Measurements from ENCODE around the gene PCDHGA1. TPM values are rescaled to one million over a fixed set of nuclear protein-coding genes. Genes with fewer than 3 reads are reported as not detected.
A peak's percentile ranks its signal among the peaks of the same experiment; 100 is the strongest.
"Not testable (repeated sequence)": the region's sequence is repeated elsewhere in the genome, so short reads cannot be mapped to it uniquely, and the experiment has no call there.

Gene PCDHGA1
- 0.51 and 1.6 TPM in 2 replicates for total RNA-seq (2014; rRNA removed; shearing (Covaris generic))

DNA sequence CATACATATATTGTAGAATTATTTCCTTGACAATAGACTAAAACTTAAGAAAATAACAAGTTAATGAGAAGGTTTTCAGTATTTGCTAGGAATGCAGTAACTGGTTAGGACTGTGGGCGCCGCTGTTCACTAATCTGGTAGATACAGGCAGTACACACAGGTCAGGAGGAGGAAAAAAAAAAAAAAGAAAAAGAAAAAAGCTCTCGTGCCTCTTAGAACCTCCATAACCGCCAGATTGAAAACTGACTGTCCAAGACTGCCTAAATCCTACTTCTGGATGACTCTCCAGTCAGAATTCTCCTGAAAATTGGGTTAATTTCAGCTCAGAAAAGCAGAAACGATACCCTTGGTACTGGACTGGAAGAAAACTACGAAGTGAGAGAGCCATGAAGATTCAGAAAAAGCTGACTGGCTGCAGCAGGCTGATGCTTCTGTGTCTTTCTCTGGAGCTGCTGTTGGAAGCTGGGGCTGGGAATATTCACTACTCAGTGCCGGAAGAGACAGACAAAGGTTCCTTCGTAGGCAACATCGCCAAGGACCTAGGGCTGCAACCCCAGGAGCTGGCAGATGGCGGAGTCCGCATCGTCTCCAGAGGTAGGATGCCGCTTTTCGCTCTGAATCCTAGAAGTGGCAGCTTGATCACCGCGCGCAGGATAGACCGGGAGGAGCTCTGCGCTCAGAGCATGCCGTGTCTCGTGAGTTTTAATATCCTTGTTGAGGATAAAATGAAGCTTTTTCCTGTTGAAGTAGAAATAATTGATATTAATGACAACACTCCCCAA lies at the start of gene PCDHGA1:
TSS of gene PCDHGA1 (plus strand) at position 216 of the 782 bp plus-strand sequence.
- no peak for DNase-seq (ENCODE audit: low spot score)

DNA sequence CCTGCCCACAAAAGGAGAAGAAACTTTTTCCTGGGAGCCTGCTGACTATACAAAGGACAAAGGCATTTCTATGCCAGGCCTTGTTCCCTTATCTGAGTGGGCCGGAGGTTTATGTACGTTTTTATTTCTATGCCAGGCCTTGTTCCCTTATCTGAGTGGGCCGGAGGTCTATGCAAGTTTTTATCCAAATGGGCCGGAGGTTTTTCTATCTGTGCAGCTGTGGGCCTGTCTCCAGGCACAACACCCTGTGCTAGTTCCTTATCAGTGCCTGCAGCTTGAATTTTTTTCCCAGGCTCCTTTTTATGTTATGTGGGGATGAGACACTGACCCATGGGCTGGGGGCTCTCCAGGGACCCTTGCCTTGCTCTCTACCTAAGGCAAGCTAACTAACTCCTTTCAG lies 31.9 kb upstream of the PCDHGA1 start:
- DNase-seq (ENCODE audit: low spot score) = no peak

DNA sequence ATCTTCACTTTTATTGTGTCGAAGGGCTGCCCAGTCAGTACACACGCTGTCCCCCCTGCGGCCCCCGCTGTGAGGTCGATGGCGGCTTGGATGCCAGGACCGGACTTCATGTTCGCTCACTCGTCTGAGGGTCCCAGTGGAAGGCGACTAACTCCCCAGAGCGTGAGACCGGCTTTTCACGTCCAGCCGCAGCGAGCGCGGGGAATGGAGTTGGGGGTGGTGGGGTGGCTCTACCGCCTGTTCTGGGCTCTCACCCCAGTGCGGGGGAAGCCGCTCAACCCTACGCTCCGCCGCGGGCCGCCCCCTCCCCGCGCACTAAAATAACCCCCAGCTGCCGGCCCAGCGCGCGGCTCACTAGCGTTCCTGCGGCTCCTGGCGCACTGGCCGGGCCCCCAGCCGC lies 26.6 kb upstream of the PCDHGA1 start, which contains the start of gene SLC25A2:
TSS of gene SLC25A2 (minus strand) at position 294 of the 400 bp plus-strand sequence. CDS start at position 110, 184 bp downstream.
- no peak for DNase-seq (ENCODE audit: low spot score)

DNA sequence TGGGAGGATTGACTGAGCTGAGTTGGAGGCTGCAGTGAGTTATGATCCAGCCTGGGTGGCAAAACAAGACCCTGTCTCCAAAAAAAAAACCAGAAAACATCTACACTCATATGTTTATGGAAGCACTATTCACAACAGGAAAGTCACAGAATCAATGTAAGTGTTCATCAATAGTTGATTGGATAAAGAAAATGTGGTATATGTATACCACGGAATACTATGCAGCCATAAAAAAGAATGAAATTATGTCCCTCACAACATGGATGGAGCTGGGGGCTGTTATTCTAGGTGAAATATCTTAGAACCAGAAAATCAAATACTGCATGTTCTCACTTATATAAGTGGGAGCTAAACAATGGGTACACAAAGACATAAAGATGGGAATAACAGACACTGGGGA lies 23.7 kb upstream of the PCDHGA1 start:
- no peak for DNase-seq (ENCODE audit: low spot score)

DNA sequence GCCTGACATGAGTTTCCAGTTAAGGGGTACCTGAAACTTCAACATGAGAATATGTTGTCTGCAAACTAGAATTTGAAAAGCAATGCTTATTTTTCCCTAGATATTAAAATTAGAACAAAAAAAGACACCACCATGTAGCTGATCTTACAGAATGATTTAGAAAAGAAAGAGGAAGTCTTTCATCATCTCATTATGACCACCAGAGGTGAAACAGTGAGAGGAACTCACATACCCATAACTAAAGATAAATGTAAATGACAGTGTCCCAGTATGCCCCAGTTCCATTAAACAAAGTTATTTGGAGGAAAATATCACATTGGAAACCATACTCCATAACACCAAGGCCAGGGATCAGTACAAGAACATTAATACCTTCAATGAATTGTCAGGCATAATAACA lies 16.6 kb upstream of the PCDHGA1 start:
- no peak for DNase-seq (ENCODE audit: low spot score)

DNA sequence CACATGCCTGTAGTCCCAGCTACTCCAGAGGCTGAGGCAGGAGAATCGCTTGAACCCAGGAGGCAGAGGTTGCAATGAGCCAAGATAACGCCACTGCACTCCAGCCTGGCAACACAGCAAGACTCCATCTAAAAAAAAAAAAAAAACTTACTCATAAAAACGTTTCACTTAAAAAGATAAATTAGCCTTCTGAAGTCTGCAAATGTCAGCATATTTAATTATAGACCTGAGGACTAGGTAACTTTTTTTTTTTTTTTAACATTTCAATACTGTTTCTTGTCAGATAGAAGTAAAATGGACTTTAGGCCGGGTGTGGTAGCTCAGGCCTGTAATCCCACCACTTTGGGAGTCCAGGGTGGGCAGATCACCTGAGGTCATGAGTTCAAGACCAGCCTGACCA lies 13.4 kb upstream of the PCDHGA1 start:
- DNase-seq (ENCODE audit: low spot score) = not testable (repeated sequence)

DNA sequence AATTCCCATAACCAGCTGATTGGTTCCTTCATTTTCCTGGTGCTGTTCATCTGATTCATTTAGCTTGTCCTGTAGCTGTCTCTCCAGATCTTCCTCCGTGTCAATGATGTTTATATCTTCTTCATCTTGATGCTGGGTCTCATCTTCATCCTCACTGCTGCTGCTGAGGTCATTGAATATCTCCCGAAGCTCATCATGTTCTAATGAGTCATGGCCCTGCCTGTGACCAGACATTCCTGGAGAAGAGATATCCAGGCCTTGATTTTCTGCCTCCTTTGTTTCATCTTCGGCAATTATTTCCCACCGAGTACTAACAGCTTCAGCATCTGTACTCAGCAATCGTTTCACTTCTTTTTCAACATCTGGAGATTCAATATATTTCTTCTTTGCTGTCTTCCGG lies 11.1 kb upstream of the PCDHGA1 start:
- no peak for DNase-seq (ENCODE audit: low spot score)

DNA sequence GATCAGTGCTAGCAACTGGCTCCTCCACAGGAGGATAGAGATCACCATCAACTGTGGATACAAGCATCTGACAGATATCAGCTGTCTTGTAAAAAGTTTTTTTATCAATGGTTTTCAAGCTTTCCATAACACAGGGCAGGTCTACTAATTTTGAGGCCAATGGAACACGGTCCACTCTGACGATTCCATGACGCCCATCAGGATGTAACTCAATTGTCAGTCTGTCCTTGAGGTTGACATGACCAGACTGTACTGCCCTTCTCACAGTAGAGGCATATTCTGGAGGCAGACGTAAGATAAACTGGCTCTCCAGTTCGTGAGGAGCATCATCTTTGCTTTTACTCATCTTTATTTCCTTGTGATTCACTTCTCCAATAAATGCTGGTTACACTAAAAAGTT lies 10.6 kb upstream of the PCDHGA1 start:
- DNase-seq (ENCODE audit: low spot score) = no peak

DNA sequence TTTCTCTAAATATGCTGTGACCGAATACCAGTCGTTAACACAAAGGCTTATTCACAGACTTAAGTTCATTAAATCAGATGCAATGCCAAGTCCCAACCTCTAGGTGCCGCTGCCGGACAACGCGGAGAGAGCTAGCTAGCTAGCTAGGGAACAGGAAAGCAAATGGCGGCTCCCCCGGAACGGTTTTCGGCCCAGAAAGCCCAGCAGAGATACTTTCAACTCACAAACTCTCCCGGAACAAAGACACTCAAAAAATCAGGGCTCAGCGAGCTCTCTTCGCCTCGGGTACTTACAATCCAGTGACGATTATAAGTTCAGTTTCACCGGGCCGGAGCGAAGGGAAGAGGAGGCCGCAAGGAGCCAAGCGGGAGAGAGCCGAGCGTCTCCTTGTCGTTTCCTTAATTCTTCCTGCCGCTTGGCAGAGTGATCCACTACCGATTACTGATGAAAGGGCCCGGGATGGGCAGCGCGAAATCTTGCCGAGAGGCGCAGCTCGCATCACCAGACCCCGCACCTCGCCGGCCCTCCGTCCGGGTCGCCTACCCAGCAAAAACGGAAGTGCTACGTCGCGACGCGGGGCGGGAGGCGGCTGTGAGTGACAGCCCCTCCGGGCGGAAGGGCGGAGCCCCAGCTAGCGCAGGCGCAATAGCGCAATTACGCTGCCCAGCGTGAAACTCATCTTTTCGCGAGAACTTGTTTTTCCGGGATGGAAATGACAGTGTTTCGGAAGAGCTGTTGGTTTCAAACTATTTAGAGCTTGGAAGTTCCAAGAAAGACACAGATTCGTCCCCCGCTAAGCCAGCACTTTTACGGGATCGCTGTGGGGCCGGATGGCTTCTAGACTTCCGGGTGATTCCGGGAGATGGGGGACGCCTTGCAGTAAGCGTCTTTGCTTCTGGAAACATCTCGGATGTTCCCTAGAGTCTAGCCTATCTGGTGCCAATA lies 9.8 kb upstream of the PCDHGA1 start, which contains the start of gene TAF7:
TSS of gene TAF7 (minus strand) at position 560 of the 945 bp plus-strand sequence. CDS start 740 bp downstream, outside the sequence.
- peak; percentile 91 for DNase-seq (ENCODE audit: low spot score)

DNA sequence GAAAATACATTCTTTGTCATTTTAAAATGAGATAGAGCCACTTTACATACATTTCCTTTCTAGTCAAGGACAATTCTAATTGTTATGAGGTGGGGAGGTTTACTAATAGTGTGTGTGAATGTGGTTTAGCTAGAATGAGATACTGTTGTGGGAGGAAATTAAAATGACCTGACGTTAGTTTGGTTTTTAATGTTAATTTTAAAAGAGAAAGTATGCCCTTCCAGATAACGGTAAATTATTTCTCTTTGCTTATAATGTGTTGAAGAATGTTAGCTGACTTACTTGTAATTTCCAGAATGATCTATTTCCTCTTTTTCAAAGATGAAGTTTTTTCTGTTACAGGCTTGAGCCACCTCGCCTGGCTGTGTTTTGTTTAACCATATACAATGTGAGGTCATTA lies 8.1 kb upstream of the PCDHGA1 start:
- DNase-seq (ENCODE audit: low spot score) = no peak

DNA sequence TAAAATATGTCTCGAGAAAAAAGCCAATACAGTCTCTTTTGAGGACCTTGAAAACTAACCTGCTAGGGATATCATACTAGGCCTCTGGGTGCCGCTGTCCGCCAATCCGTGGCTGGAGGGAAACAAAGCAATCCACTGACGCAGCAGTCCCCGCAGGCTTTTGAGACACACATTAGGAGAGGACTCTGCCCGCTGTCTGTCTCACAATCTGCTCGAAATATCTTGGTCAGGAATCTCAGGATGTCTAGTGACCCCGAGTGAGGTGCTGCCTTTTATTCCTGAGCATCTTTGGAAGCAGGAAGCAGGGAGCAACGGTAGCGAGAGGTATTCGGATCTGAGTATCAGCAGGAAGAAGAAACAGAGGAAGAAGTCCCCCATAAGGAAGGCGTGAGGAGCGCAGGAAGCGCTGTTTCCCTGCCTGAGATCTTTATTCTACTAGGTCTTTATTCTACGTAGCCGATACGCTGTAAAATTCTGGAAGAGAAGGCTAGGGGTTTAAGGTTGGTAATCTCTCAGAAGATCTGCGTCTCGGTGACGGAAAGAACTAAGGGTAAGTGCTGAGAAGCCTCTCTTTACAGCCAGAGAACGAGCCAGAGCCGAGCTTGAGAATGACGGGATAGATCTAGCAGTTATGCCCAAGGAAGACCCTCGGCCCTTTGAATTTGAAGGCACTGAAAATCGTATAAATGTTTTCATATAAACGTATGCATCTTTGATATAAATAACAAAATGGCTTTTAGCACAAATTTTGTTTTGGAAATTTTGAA lies 4.0 kb upstream of the PCDHGA1 start:
- peak; percentile 62 for DNase-seq (ENCODE audit: low spot score)

DNA sequence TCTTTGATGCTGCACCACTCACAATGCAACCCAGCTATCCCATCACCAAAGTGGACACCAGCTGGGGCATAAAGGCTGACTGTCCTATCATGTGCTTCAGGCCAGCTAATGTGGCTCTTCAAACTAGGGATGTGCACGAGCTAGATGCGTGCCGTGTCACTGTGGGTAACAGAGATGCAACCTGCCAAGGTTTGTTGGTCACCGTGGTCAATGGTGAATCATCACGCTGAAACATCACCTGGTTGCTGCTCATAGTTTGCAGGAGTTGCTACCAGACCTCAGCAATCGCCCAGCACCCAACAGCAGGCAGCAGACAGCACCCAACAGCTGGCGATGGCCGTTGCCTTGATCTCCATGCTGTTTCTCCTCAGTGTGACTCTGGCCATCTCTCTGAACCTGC lies 2.1 kb upstream of the PCDHGA1 start:
- no peak for DNase-seq (ENCODE audit: low spot score)

DNA sequence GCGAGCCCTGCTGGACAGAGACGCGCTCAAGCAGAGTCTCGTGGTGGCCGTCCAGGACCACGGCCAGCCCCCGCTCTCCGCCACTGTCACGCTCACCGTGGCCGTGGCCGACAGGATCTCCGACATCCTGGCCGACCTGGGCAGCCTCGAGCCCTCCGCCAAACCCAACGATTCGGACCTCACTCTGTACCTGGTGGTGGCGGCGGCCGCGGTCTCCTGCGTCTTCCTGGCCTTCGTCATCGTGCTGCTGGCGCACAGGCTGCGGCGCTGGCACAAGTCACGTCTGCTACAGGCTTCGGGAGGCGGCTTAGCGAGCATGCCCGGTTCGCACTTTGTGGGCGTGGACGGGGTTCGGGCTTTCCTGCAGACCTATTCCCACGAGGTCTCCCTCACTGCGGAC lies 2.3 kb downstream of the PCDHGA1 start:
- DNase-seq (ENCODE audit: low spot score) = not testable (repeated sequence)

DNA sequence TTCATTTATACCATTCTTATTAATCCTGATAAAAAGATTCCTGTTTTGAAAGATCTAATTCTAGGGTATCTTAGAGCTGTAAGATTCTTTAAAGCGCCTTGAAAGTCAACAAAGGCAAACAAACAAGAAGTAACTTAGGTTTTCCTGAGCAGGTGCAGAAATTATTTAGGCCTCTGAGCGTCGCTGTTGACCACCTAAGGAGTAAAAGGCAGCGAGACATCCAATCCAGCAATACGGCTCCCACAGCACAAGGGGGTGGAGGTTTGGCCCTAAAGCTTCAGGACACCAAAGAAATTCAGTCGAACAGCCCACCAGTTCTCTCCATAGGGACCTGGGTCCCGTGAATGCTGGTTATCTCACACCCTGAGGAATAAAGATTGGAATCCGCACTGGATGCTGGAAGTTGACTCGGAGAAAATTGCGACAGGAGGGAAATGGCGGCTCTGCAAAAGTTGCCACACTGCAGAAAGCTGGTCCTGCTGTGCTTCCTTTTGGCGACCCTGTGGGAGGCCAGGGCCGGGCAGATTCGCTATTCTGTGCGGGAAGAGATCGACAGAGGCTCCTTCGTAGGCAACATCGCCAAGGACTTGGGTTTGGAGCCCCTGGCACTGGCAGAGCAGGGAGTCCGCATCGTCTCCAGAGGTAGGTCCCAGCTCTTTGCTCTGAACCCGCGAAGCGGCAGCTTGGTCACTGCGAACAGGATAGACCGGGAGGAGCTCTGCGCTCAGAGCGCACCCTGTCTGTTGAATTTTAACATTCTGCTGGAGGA lies 8.4 kb downstream of the PCDHGA1 start, which contains the start of gene PCDHGA2:
TSS of gene PCDHGA2 (plus strand) at position 223 of the 769 bp plus-strand sequence.
- peak; percentile 36 for DNase-seq (ENCODE audit: low spot score)

DNA sequence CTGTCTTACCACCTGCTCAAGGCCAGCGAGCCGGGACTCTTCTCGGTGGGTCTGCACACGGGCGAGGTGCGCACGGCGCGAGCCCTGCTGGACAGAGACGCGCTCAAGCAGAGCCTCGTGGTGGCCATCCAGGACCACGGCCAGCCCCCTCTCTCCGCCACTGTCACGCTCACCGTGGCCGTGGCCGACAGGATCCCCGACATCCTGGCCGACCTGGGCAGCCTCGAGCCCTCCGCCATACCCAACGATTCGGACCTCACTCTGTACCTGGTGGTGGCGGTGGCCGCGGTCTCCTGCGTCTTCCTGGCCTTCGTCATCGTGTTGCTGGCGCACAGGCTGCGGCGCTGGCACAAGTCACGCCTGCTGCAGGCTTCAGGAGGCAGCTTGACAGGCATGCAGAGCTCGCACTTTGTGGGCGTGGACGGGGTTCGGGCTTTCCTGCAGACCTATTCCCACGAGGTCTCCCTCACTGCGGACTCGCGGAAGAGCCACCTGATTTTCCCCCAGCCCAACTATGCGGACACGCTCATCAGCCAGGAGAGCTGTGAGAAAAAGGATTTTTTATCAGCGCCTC lies 10.6 kb downstream of the PCDHGA1 start:
- not testable (repeated sequence) for DNase-seq (ENCODE audit: low spot score)

DNA sequence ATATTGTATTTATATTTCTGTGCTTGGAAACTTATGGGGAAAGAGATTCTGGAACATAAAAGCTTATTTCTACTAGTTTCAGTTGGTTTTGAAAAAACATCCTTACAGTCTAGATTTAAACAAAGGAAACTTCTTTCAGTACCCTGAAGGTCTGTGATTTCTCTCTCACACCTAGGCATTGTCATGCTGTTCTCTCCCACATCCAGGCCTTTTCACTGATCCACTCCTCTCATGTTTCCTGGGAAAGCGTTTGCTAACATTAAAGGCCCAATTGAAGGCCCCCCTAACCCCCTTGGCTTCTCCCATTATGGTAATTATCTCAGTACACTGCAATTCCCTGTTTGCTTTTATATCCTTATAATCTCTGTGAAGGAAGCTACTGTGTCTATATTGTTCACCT lies 12.5 kb downstream of the PCDHGA1 start:
- no peak for DNase-seq (ENCODE audit: low spot score)

DNA sequence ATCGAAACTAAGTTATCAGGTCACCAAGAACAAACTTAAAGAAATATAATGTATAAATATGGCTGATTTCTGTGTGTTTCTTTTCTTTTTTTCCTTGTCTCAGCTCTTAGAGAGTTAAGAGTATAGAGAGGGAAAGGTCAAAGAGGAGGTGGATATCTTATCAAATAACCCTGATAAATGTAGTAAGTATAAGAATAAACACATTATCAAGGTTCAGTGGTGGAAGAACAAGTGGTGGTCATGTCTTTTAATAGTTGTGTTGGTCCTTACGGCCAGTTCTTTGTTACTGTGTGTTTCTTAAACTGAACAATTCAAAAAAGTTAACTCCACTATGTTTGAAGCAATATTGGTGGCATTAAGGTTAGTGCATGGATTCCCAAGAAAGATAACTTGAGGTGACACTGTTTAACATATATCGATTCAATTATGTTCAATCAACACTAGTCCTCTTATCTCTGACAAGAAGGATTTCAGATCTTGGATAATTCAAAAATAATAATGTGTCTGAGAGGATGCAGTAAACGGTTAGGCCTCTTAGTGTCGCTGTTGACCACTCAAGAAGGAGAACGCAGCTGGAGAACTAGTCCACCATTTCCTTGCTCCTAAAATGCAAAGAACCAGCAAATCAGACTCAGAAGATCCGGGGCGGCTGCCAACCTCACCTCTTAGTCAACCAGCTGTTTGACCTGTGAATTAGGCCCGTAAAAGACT lies 13.1 kb downstream of the PCDHGA1 start, which contains the start of gene PCDHGA3:
TSS of gene PCDHGA3 (plus strand) at position 588 of the 711 bp plus-strand sequence. CDS start 205 bp downstream, outside the sequence.
- DNase-seq (ENCODE audit: low spot score) = peak; percentile 75

DNA sequence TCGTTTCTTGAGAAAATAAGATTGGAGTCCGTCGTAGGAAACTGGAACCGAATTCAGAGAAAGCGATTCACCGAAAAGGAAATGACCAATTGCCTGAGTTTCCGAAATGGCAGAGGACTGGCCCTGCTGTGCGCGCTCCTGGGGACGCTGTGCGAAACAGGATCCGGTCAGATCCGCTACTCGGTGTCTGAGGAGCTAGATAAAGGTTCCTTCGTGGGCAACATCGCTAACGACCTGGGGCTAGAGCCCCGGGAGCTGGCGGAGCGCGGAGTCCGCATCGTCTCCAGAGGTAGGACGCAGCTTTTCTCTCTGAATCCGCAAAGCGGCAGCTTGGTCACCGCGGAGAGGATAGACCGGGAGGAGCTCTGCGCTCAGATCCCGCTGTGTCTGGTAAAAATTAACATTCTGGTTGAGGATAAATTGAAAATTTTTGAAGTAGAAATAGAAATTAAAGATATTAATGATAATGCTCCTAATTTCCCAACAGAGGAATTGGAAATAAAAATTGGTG lies 13.7 kb downstream of the PCDHGA1 start:
- no peak for DNase-seq (ENCODE audit: low spot score)

DNA sequence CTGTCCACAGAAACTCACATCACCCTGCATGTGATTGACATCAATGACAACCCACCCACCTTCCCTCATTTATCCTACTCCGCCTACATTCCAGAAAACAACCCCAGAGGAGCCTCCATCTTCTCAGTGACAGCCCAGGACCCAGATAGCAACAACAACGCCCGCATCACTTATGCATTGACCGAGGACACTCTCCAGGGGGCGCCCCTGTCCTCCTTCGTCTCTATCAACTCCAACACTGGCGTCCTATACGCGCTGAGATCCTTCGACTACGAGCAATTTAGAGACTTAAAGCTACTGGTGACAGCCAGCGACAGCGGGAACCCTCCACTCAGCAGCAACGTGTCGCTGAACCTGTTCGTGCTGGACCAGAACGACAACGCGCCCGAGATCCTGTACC lies 15.0 kb downstream of the PCDHGA1 start:
- no peak for DNase-seq (ENCODE audit: low spot score)
